ENCODE measurements around the gene SEC14L6.
A peak's percentile ranks its signal among the peaks of the same experiment; 100 is the strongest.
"Not testable (repeated sequence)": the region's sequence is repeated elsewhere in the genome, so short reads cannot be mapped to it uniquely, and the experiment has no call there.

The SEC14L6 gene

GRCh38 chr22:30565341-30565740 is 18.8 kb upstream of the SEC14L6 start:
- no peak for DNase-seq

DNA sequence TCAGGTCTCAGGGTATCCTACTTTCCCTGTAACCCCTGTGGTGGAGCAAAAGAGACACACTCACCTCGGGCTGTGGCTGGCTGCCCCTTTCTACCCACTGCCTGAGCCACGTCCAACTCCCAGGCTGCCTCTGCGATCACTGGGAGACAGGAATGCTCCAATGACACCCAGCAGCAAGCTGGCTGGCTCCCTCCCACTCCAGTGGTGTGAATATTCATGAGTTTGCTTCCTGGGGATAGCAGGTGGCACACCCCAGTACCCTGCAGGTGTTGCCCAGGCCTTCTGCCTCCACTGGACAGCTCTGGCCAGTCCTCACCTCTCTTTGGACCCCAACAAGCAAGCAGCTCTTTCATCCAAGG is 18.2 kb upstream of the SEC14L6 start:
- no peak for DNase-seq

DNA sequence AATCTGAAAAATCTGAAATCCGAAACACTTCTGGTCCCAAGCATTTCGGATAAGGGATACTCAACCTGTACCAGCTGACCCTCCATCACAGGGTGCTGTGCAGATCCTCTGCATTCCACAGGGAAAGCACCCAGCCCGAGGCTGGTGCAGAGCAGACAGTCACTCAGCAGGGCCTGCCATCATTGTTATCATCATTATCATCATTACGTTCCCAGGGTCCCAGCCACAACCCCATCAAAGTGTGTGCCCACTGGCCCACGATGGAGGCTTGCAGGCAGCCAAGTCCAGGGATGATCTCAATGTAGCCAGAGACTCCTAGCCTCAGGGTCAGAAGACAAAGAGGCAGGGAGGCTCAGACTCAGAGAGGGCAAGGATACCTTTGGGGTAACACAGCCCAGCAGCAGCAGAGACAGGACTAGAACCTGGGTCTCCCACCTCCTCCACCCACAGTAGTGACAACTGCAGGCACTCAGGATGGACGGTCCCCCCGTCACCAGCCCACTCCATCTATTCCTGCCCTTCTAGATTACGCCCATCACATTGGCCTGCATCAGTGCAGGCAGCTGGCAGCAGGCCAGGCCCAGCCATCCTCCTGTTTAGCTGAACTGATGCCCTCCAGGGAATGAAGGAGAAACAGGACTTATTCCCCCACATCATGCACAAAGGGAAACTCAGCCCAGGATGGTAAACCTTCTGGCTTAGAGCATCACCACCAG is 17.7 kb upstream of the SEC14L6 start:
- DNase-seq: peak; percentile 35

DNA sequence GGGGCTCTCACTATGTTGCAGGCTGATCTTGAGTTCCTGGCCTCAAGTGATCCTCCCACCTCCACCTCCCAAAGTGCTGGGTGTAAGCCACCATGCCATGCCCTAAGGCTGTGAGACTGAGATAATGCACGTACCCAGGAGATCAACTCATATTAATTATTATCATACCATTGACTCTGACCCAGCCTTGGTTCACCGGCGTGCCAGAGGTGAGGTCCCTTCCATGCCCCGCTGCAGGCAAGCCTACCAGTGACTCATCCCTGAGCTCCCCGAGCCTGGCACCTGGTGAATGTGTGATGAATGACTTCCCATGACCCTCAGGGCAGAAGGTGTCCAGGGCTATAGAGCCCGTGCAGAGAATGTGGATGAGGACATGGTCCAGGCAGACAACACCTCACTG is 15.8 kb upstream of the SEC14L6 start:
- DNase-seq: peak; percentile 18

DNA sequence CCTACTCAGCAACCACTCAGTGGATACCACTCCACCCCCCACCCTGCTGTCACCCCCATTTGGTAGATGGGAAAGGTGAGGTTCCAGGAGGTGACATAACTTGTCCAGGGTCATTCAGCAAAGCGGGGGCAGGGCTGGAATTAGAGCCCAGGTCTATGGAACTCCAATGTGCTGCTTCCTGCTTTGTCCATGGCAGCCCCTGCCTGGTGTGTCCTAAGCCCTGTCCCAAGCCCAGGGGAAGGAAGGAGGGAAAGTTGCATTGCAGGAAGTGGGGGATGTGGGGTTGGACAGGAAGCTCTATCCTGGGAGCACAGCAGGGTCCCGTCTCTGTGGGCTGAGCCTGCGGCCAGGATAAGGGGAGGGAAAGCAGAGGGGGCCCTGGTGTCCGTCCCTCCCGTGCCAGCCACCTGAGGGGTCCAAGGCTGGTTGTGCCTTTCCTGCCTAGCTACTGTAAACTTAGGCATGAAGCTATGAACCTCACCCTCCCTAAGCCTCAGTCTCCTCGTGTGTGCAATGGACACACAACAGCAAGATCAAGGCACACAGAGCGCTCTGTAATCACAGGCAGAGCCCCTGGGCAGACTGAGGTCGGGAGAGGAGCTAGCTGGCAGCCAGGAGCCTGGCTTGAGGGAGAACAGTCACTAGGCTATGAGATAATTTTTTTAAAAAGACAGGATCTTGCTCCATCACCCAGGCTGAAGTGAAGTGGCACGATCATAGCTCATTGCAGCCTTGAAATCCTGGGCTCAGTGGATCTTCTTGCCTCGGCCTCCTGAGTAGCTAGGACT is 15.1 kb upstream of the SEC14L6 start:
- DNase-seq: peak; percentile 49

DNA sequence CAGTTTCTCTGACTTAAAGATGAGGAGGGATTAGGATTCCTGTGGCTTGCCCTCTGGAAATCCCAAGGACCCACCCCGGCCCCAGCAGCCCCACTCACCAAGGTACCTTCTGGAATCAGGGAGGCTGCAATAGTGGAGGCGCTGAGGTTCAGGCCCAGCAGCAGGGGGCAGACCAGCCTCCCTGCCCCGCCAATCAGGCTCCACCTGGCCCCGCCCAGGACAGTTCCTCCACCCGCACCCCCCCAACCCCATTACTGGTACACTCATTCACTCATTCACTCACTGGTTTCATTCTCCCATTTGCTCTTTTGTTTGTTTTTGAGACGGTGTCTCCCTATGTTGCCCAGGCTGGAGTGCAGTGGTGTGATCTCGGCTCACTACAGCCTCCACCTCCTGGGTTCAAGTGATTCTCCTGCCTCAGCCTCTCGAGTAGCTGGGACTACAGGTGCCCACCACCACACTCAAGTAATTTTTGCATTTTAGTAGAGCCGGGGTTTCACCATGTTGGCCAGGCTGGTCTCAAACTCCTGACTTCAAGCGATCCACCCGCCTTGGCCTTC is 14.2 kb upstream of the SEC14L6 start:
- peak; percentile 27 for DNase-seq

- no peak for DNase-seq
Measured at GRCh38 chr22:30559889-30560288, 13.3 kb upstream of the SEC14L6 start.

- DNase-seq: no peak
Measured at GRCh38 chr22:30557243-30557642, 10.7 kb upstream of the SEC14L6 start.

DNA sequence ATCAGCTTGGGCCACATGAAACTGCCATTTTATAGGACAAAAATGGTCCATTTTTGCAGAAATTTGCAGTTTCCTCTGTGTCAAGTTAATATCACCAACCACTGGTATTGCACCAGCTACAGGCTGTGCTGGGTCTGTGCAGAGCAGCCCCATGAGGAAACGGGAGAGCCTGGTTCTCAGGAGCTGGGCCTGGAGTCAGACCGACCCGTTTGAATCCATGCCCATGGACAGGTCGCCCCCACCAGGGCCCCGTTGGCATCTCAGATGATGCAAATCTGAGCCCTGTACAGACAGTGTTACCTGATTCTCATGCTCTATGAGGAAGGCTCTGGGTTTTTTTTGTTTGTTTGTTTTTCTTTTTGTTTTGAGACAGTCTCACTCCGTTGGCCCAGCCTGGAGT is 9.8 kb upstream of the SEC14L6 start:
- DNase-seq: peak; percentile 22

GRCh38 chr22:30555282-30556210 is 9.0 kb upstream of the SEC14L6 start:
- DNase-seq: no peak

- no peak for DNase-seq
Measured at GRCh38 chr22:30553971-30554370, 7.4 kb upstream of the SEC14L6 start.

GRCh38 chr22:30552719-30553118 is 6.2 kb upstream of the SEC14L6 start:
- no peak for DNase-seq

GRCh38 chr22:30551813-30552212 is 5.3 kb upstream of the SEC14L6 start:
- not testable (repeated sequence) for DNase-seq

GRCh38 chr22:30547188-30547587 is 647 bp upstream of the SEC14L6 start:
- DNase-seq: no peak

DNA sequence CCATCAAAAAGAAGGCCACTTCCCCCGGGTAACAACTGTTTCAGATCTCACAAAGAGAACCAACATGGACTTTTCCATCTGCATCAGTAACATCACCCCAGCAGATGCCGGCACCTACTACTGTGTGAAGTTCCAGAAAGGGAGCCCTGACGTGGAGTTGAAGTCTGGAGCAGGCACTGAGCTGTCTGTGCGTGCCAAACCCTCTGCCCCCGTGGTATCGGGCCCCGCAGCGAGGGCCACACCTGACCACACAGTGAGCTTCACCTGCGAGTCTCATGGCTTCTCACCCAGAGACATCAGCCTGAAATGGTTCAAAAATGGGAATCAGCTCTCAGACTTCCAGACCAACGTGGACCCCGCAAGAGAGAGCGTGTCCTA is 3.7 kb downstream of the SEC14L6 start:
- no peak for DNase-seq

DNA sequence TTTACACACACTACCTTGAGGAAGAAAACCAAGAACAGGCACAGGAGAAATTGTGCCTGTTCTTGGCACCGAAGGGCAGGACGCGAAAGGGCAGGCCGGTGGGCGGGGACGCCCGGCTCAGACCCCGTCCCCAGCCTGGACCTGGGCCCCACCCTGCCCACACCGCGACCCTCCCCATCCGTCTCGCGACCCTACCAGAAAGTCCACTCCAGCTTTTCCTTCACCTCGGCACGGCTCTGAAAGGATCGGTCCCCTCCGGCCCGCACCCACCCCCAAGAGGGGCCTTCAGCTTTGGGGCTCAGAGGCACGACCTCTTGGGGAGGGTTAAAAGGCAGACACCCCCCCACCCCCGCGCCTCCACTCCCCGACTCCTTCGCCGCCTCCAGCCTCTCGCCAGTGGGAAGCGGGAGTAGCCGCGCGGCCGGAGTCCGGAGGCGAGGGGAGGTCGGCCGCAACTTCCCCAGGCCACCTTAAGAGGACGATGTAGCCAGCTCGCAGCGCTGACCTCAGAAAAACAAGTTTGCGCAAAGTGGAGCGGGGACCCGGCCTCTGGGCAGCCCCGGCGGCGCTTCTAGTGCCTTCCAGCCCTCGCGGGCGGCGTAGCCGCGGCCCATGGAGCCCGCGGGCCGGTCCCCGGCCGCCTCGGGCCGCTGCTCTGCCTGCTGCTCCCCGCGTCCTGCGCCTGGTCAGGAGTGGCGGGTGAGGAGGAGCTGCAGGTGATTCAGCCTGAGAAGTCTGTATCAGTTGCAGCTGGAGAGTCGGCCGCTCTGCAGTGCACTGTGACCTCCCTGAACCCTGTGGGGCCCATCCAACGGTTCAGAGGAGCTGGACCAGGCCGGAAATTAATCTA is 4.4 kb downstream of the SEC14L6 start:
- no peak for DNase-seq

GRCh38 chr22:30541511-30541910 is 5.0 kb downstream of the SEC14L6 start:
- not testable (repeated sequence) for DNase-seq

DNA sequence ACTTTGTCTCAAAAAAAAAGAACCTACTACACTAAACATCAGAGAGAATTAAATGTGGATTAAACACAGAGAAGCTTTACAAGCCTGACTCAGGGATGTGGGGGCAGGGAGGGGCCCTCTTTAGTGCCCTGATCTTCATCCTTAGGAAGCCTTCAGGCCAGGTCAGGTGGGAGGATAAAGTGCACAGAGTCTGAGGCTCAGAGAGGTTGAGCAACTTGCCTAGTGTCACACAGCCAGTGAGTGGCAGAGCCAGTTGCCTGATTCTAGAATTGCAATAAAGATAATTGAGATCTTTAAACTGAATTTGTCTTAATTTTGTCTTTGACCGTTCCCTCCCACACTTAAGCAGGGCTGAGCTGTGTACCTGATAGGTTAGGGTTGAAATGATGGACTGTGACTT is 7.2 kb downstream of the SEC14L6 start:
- no peak for DNase-seq

DNA sequence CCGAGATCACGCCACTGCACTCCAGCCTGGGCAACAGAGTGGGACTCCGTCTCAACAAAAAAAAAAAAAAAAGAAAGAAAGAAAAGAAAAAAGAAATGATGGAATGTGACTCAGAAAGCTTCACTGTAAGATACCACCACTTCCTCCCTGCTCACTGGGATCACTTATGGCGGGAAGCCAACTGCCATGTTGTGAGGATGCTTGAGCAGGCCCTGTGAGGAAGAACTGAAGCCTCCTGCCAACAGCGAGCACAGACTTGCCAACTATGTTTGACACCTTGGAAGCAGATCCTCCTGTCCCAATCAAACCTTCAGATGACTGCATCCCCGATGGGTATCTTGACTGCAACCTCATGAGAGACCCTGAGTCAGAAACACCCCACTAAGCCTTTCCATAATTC is 8.3 kb downstream of the SEC14L6 start:
- peak; percentile 36 for DNase-seq

DNA sequence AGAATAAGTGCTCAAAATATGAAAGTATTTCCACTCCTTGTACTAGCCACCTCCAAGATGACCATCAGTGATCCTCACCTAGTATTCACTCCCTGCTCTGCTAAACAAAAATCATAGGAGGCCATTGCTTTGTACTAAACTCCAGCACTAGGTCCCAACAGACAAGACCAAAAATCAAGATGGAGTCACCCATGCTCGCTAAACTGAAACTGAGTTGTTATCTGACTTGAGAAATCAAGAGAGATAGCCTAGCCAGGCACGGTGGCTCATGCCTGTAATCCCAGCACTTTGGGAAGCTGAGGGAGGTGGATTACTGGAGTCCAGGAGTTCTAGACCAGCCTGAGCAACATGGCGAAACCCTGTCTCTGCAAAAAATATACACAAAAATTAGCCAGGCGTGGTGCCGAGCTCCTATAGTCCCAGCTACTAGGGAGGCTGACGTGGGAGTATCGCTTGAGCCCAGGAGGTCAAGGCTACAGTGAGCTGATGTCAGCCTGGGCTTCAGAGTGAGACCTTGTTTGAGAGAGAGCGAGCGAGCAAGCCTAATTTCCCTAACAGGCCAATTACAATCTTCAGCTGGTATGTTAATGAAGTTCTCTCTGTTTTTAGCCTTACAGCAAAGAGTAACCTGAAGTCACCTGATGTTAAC is 9.3 kb downstream of the SEC14L6 start:
- no peak for DNase-seq

DNA sequence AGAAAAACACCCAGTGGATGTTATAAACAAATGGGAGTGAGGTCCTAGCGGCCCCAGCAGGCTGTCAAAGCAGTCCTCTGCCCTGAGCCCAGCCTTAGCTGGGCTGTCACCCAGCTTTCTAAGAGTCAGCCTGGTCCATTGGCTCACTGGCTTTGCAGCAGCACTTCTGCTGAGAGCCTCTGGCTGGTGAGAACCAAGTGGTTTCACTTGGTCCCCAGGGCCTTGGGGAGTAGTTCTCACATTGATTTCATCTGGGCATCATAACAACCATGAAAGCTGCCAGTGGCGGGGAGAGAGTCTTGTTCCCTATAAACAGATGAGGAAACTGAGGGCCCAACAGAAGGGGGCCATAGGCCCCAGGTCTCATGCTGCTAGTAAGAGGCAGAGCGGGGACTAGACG is 11.4 kb downstream of the SEC14L6 start:
- DNase-seq: no peak
